Endothelial cell of umbilical vein (primary cell): ENCODE data around the gene KCNC4. TPM values are rescaled to one million over a fixed set of nuclear protein-coding genes. Genes with fewer than 3 reads are reported as not detected.

Experiments
- BruUV-seq: library from RNA; stranded (reverse); fragments of 400-500 nt; replicated peaks from 2 replicates; lab custom pipeline; 2021; lab: Mats Ljungman, UMichigan
- CTCF ChIA-PET: fragments of 300-600, 350-600 bp; sonication (Branson Sonifier 250); formaldehyde crosslinking; loops from one replicate; lab custom pipeline; 2021; ENCODE audit warnings: antibody characterized with exemption, inconsistent platforms; lab: Charles Lee
- POLR2A ChIA-PET: fragments of 300-600, 350-600 bp; sonication (Branson Sonifier 250); formaldehyde crosslinking; loops from one replicate; lab custom pipeline; 2021; ENCODE audit warnings: antibody characterized with exemption, inconsistent platforms; lab: Charles Lee
- DNase-seq: peaks from one replicate; pipeline ENCODE4 v3.0.0-alpha.2; 2011; ENCODE audit warnings: low read depth, low spot score
- FAIRE-seq: peaks from 2 replicates; lab custom pipeline; 2011; peaks lifted over from hg19 to GRCh38; lab: Jason Lieb, UNC
- H2AFZ ChIP-seq: 2 replicates; pipeline ENCODE4 v1.6.0; 2012; ENCODE audit warnings: low read depth, low read length, control low read depth, inconsistent platforms
- H3K27ac ChIP-seq: 2 replicates; pipeline ENCODE4 v1.5.1; 2011; ENCODE audit warnings: low read depth, mild to moderate bottlenecking, control low read depth, low read length, moderate library complexity; ENCODE audit not compliant: insufficient read depth
- H3K27me3 ChIP-seq, 2 experiments: 2 replicates each; pipeline versions ENCODE4 v1.6.0 to v1.6.1; 2011; ENCODE audit warnings: low read length in 2 of 2, mixed read lengths in 1 of 2; ENCODE audit not compliant: control insufficient read depth in 2 of 2, insufficient read depth in 2 of 2
- H3K36me3 ChIP-seq, 2 experiments: 2 replicates in 1 of 2; 3 replicates in 1 of 2; pipeline ENCODE4 v1.5.1; 2011; ENCODE audit warnings: low read length in 2 of 2, mild to moderate bottlenecking in 1 of 2, moderate library complexity in 1 of 2; ENCODE audit not compliant: control insufficient read depth in 2 of 2, insufficient read depth in 2 of 2; ENCODE audit errors: extremely low read depth in 1 of 2
- H3K4me1 ChIP-seq: 3 replicates; pipeline ENCODE4 v1.5.1; 2011; ENCODE audit warnings: mild to moderate bottlenecking, low read length; ENCODE audit not compliant: control insufficient read depth, insufficient read depth; ENCODE audit errors: extremely low read depth
- H3K4me2 ChIP-seq: 2 replicates; pipeline ENCODE4 v1.6.1; 2011; ENCODE audit warnings: low read length, control low read depth, mixed read lengths; ENCODE audit not compliant: insufficient read depth
- H3K4me3 ChIP-seq, 3 experiments: fragments of 200-600 bp in 1 of 3; sonication (generic), shearing (Covaris generic) in 1 of 3; replicated peaks in 1 of 3; 2 replicates each; pipeline ENCODE4 v1.5.1; 2011 to 2016; ENCODE audit warnings: control low read depth in 3 of 3, low read length in 3 of 3, mild to moderate bottlenecking in 2 of 3, inconsistent platforms in 1 of 3, low read depth in 1 of 3, moderate library complexity in 1 of 3; ENCODE audit not compliant: insufficient read depth in 1 of 3
- H3K79me2 ChIP-seq: 2 replicates; pipeline ENCODE4 v1.6.0; 2012; ENCODE audit warnings: low read length, inconsistent platforms; ENCODE audit not compliant: control insufficient read depth, insufficient read depth
- H3K9ac ChIP-seq: replicated peaks from 2 replicates; pipeline ENCODE3; 2011; ENCODE audit warnings: low read length, control low read depth; ENCODE audit not compliant: insufficient read depth; ENCODE audit errors: extremely low read depth
- H3K9me1 ChIP-seq: replicated peaks from 3 replicates; pipeline ENCODE4 v1.6.0; 2011; ENCODE audit warnings: mild to moderate bottlenecking, low read length; ENCODE audit not compliant: control insufficient read depth, insufficient read depth; ENCODE audit errors: extremely low read depth
- H3K9me3 ChIP-seq: replicated peaks from 2 replicates; pipeline ENCODE4 v1.5.1; 2012; ENCODE audit warnings: low read length, inconsistent platforms; ENCODE audit not compliant: control insufficient read depth, insufficient read depth
- H4K20me1 ChIP-seq: replicated peaks from 2 replicates; pipeline ENCODE3; 2011; ENCODE audit warnings: mild to moderate bottlenecking, low read length; ENCODE audit not compliant: control insufficient read depth, insufficient read depth; ENCODE audit errors: extremely low read depth
- CTCF ChIP-seq, 2 donors: IDR thresholded peaks; 1 replicate in 1 of 2; 2 replicates in 1 of 2; pipeline ENCODE4 v1.5.1; 2011; ENCODE audit warnings: low read length in 2 of 2, mild to moderate bottlenecking in 2 of 2, moderate library complexity in 2 of 2, control low read depth in 1 of 2, inconsistent platforms in 1 of 2, low read depth in 1 of 2; ENCODE audit not compliant: insufficient read depth in 1 of 2; ENCODE audit errors: extremely low read depth in 1 of 2
- EZH2 ChIP-seq: IDR thresholded peaks from 2 replicates; pipeline ENCODE4 v1.6.1; 2012; ENCODE audit warnings: borderline replicate concordance, low read depth, mild to moderate bottlenecking, moderate library complexity, low read length, inconsistent platforms; ENCODE audit not compliant: severe bottlenecking
- FOS ChIP-seq: IDR thresholded peaks from 2 replicates; pipeline ENCODE4 v1.6.1; 2011; ENCODE audit warnings: mild to moderate bottlenecking, low read length, moderate library complexity, borderline replicate concordance; ENCODE audit not compliant: insufficient read depth
- GATA2 ChIP-seq: IDR thresholded peaks from 2 replicates; pipeline ENCODE4 v1.7.0; 2011; ENCODE audit warnings: low read depth, mild to moderate bottlenecking, moderate library complexity, mixed read lengths, low read length; ENCODE audit not compliant: insufficient read length, insufficient read depth
- JUN ChIP-seq: IDR thresholded peaks from 2 replicates; pipeline ENCODE4 v1.6.1; 2011; ENCODE audit warnings: borderline replicate concordance, low read depth; ENCODE audit not compliant: insufficient read length, insufficient read depth
- MYC ChIP-seq: IDR thresholded peaks from one replicate; pipeline ENCODE4 v1.6.1; 2011; ENCODE audit warnings: mild to moderate bottlenecking, low read depth, low read length
- POLR2A ChIP-seq: IDR thresholded peaks from 2 replicates; pipeline ENCODE4 v1.6.1; 2012; ENCODE audit warnings: low read depth, mild to moderate bottlenecking, control low read depth, low read length
- POLR2AphosphoS5 ChIP-seq: IDR thresholded peaks from 2 replicates; pipeline ENCODE4 v1.6.1; 2012; ENCODE audit warnings: low read depth, mild to moderate bottlenecking, control low read depth, low read length, moderate library complexity; ENCODE audit not compliant: insufficient read depth
- dilution Hi-C: fragments of 300-500 bp; cut with MboI; formaldehyde crosslinking; loops from one replicate; pipeline ENCODE4 v1.15.0; 2019; ENCODE audit warnings: low sequenced_read_pairs; ENCODE audit not compliant: extremely low pct_ligation_motif_present
- intact Hi-C: fragments of 100-400 bp; cut with micrococcal nuclease; formaldehyde crosslinking; loops from one replicate; pipeline ENCODE4 v1.10.0; 2022
- polyA plus RNA-seq, 4 experiments: library from polyadenylated mRNA; depleted of rRNA in 3 of 4; stranded (reverse) in 3 of 4; unstranded in 1 of 4; fragments of >200 nt; gene quantifications; 2 replicates each; pipeline versions ENCODE4 v1.2.1 to v1.2.3, GENCODE V29; 2011 to 2012; ENCODE audit warnings: missing spikeins in 1 of 4
- total RNA-seq: library from RNA; stranded (reverse); gene quantifications from 2 replicates; pipeline ENCODE4 v1.2.3, GENCODE V29; 2021
- TF ChIP-seq, protein P1 (sequence below): IDR thresholded peaks from 2 replicates; pipeline ENCODE4 v1.6.1; 2011; ENCODE audit not compliant: insufficient read depth, insufficient read length

KCNC4 gene
- total and polyA plus RNA-seq, 2 donors (not counting 3 experiments of a cell fraction or from before 2014, with no cell fraction given): 6.7 to 22.5 TPM

GRCh38 chr1:110216844-110217444 is 6.8 kb downstream of the KCNC4 start:
- H3K4me3 ChIP-seq: no peak overlapping the region
- BruUV-seq: no TSS peak
- TF ChIP-seq MYC: no peak
- TF ChIP-seq EZH2: no peak
- no peak for TF ChIP-seq GATA2
- no peak for TF ChIP-seq FOS
- TF ChIP-seq, protein P1, sequence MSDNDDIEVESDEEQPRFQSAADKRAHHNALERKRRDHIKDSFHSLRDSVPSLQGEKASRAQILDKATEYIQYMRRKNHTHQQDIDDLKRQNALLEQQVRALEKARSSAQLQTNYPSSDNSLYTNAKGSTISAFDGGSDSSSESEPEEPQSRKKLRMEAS: no peak
- no peak for TF ChIP-seq CTCF (IDR thresholded peaks at IDR 0.05; ENCODE audit: extremely low read depth in 1 of 2, insufficient read depth in 1 of 2, low read depth in 1 of 2, low read length in 2 of 2)
- no peak for TF ChIP-seq POLR2A
- no peak for TF ChIP-seq JUN
- TF ChIP-seq POLR2AphosphoS5: no peak
- H3K79me2 ChIP-seq: no peaks in the 10 kb centered on the region
- no peak overlapping the region for H3K9ac ChIP-seq
- no peak overlapping the region for H3K4me2 ChIP-seq
- H3K27me3 ChIP-seq: no peaks in the 10 kb centered on the region
- H3K27ac ChIP-seq: no peak overlapping the region
- no peak overlapping the region for H2AFZ ChIP-seq
- CTCF ChIA-PET: interaction anchor here (1.2 to 18.2 kb wide), 4 partner anchors 9 to 243 kb away, joined by 3 to 1577 read pairs (median 7); no protein-coding TSS in a partner anchor
- intact Hi-C loops (loop anchor here (10.0 kb wide), 1 partner anchor 48 kb away; no protein-coding TSS in a partner anchor), dilution Hi-C loops (no loop called here)
- no peak for DNase-seq
- FAIRE-seq: no peak
- POLR2A ChIA-PET: no interaction called here
- H3K9me1 ChIP-seq: no peaks in the 10 kb centered on the region
- no peaks in the 10 kb centered on the region for H3K36me3 ChIP-seq
- no peaks in the 10 kb centered on the region for H3K9me3 ChIP-seq
- H4K20me1 ChIP-seq: no peaks in the 10 kb centered on the region
- H3K4me1 ChIP-seq: no peaks in the 10 kb centered on the region
